Activated T-cell treated with anti-CD3 and anti-CD28 coated beads for 4 hours (primary cell): ENCODE results near the gene APOC3.
A peak's percentile ranks its signal among the peaks of the same experiment; 100 is the strongest.
"Not testable (repeated sequence)": the region's sequence is repeated elsewhere in the genome, so short reads cannot be mapped to it uniquely, and the experiment has no call there.

Source experiments
- DNase-seq: peaks from one replicate; pipeline ENCODE4 v3.0.0-alpha.2; 2020

APOC3 gene

DNA sequence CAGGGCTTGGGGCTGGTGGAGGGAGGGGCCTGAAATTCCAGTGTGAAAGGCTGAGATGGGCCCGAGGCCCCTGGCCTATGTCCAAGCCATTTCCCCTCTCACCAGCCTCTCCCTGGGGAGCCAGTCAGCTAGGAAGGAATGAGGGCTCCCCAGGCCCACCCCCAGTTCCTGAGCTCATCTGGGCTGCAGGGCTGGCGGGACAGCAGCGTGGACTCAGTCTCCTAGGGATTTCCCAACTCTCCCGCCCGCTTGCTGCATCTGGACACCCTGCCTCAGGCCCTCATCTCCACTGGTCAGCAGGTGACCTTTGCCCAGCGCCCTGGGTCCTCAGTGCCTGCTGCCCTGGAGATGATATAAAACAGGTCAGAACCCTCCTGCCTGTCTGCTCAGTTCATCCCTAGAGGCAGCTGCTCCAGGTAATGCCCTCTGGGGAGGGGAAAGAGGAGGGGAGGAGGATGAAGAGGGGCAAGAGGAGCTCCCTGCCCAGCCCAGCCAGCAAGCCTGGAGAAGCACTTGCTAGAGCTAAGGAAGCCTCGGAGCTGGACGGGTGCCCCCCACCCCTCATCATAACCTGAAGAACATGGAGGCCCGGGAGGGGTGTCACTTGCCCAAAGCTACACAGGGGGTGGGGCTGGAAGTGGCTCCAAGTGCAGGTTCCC lies at the start of gene APOC3:
TSS of gene APOC3 (plus strand) at position 383 of the 659 bp plus-strand sequence. CDS start 676 bp downstream, outside the sequence.
- no peak for DNase-seq

DNA sequence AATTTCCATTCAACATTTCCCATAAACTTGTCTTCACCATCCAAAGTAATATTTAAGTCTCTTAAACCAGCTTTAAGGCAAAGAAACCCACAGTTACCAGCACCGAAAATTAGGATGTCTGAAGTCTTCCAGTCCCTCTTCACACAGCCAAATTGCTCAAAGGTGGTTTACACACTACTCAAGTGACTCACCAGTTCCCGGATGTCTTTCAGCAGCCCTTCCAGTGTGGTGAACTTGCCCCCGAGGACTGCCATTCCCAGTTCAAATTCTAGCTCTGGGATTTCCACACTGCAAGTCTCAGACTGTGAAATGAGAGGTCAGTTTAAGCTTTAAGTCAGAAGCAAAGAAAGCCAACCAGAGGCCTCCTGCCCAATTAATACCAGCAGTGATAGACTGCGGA lies 47.0 kb upstream of the APOC3 start:
- no peak for DNase-seq

DNA sequence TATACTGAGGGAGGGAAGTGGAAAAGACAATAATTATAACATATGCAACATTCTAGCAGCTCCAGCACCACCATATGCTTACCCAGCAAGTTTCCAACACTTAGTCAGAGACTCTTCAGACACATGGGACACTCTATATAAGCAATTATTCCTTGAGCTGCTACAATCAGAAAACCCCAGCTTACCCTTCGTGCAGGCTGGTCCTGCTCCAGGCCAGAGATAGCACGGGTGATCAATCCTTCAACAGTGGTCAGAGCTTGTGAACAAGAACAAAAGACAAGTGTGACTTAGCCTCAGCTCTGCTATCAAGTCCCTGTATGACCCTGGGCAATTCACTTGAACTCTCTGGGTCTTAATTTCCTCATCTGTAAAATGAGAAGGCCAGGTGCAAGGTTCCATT lies 43.4 kb upstream of the APOC3 start:
- no peak for DNase-seq

DNA sequence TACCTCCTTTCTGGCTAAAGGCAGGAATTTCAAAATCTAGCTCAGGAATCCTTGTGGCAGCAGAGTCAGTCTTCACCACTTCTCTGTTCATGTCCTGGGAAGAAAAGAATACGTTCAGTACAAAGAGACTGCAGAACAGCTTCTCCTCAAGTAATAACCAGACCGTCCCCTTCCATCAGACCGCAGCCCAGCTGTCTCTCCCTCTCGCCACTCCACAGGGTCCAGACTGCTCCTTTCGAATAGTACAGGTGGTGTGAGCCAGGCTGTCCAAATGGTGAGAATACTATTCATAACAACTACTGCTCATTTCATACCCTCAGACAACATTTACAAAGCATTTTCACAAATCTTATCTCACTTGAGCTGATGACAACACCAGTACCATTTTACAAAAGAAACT lies 42.7 kb upstream of the APOC3 start:
- no peak for DNase-seq

DNA sequence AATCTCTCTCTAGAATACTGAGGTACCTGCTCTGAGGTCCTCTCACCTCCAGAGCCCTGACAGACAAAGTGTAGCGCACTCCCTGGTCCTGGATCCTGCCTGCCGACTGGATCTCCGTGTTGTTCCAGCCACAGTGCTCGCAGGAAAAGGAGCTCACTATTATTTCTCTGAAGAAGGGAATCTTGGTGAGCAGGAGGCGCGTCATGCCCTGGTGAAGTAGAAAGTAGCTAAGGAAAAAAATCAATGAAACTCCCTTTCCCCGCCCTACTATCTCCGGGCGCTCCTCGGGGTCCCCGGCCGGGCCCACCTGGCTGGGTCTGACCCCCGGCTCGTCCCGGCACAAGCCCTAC lies 42.3 kb upstream of the APOC3 start:
- no peak for DNase-seq

DNA sequence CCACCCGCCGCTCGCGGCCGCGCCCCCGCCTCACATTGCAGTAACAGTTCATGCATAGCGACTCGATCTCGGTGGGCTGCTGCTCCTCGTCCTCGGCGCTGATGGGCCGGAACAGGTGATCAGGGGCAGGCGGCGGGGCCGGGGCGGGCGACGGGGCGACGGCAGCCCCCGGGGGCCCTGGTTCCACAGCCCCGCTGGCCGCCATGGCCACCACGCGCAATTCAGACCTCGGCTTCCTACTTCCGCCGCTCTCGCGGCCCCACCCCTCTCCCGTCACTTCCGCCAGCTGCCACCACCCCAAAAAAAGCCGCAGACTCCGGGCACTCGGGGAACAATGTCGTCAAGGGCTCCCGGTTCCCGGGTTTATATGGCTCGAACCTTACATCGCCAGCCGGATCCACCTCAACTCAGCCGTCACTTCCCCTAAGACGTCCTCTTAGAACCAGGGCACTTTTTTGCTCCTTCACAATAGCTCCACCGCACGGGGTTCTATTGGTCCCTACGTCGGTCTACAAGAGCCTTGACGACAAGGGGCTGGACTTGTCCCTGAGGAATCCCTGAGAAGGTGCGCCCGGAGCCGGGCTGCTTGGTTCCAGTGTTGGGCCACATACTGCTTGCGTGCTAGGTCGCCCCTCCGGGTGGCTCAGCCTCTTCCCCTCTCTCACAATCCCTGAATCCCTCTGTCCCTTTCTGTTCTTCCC lies 41.8 kb upstream of the APOC3 start, which contains the start of gene ZPR1:
TSS of gene ZPR1 (minus strand) at position 238 of the 701 bp plus-strand sequence. CDS start at position 205, 33 bp downstream.
- DNase-seq, result peak; percentile 79

DNA sequence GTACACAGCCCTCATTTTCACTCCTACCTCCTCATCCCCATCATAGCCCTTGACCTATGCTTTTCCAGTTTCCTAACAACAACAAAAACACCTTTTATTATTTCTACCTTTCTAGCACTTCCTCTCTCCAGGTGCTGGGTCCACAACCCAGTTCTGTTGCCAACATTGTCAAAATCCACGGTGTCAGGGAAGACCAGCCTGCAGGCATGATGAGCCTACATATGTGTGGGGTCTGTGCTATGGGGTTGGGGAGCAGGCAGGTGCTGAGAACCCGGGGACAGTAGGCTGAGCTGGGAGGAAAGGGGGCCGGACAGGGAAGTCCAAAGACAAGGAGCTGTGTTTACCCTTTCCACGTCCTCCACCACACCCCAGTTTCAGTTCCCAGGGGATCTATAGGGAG lies 41.2 kb upstream of the APOC3 start:
- DNase-seq, result no peak

DNA sequence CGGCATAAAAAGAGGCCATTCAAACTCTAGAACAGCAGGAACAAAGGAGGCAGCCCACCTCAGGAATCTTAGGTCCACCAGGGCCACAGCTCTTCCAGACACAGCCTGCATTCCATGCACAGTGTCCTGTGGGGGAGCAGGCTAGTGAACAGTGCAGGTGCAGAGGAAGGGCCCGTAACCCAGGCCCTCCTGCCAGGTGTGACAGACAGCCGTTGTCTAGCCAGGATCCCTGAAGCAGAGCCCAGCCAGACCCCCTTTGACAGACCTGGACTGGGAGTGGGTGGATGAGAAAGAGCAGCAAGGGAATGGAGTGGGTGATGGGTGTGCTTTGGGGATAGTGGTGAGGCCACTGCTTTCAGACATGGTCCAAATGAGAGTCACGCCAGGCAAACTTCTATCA lies 40.7 kb upstream of the APOC3 start:
- DNase-seq, result no peak

DNA sequence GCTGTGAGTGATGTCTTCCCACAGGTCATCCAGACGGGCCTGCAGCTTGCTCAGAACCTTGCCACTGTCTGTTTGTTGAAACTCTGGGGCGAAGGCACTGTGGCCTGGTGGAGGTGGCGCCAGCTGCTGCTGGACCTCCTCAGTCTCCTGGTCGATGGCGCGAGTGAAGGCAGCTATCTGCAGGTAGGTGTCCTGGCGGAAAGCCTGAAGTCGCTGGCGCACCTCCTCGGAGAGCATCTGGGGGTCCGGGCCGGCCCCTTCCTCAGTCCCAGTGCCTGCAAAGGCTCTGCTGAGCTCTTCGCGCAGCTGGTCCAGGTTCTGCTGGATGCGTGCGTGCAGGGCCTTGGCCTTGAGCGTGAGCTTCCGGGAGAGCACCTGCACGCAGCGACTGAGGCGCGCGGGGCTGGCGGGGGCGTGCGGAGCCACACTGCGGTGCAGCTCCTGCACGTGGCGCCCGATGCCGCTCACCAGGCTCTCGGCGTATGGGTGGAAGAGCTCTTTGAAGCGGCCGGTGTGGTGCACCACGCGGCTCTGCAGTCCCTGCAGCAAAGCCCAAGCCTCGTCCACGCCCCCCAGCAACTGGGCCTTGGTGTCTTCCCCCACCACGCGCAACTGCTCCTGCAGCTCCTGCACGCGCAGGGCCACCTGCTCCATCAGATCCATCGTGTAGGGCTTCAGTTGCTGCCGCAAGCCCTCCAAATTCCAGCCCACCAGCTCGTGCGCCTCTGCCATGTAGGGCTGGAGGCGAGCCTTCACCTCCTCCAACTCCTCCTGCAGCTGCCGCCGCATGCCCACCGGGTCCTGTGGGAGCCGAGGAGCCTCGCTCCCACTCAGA lies 39.3 kb upstream of the APOC3 start:
- no peak for DNase-seq

DNA sequence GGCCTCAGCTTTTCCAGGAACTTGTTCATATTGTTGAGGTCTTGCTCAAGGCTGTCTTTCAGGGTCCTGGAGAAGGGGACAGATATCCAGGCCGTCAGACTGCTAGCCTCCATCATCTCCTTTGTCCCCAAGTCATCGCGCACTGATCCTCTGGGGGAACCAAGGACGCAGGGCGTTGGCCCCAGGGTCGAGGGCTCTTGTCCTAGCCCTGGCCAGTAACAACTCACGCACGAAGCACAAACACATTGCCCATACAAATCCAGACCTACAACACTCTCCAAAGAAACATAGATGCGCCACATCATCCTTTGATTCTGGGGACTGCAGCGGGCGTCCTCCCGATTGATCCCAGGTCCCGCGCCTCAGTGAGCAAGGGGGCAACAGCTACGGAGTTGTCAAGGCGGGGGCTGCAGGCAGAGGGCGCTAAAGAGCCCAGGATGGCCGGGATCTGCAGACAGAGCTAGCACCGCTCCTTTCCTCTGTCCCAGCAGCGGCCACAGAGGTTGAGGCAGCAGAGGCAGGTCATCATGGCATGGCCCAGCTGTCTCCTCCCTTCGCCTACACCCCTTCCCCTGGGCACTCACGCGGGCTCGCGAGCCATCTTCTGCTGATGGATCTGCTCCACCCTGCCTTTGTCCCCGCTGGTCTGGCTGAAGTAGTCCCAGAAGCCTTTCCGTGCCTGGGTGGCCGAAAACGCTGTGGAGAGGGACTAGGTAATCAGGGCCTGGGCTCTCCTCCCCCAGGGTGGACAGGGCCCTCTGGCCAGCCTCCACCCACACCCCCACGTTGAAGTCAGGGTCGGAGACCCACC lies 38.5 kb upstream of the APOC3 start:
- DNase-seq, result peak; percentile 65

DNA sequence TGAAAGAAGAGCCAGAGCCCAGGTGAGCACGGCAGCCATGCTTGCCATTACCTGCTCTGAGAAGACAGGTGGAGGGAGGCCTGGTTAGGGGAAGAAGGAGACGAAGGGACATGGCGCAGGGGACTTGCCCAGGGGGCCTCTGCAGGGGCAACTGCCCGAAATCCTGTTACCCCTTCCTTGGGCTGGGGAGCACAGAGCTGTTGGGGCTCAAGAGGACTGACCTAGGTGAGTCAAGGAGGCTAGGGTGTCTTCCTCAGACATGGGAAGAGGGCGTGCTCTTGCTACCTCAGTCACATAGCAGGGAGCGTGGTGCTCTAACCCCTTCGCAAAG lies 37.9 kb upstream of the APOC3 start, which contains the start of gene APOA5:
TSS of gene APOA5 (minus strand) at position 67 of the 331 bp plus-strand sequence. CDS start at position 48, 19 bp downstream.
- no peak for DNase-seq

DNA sequence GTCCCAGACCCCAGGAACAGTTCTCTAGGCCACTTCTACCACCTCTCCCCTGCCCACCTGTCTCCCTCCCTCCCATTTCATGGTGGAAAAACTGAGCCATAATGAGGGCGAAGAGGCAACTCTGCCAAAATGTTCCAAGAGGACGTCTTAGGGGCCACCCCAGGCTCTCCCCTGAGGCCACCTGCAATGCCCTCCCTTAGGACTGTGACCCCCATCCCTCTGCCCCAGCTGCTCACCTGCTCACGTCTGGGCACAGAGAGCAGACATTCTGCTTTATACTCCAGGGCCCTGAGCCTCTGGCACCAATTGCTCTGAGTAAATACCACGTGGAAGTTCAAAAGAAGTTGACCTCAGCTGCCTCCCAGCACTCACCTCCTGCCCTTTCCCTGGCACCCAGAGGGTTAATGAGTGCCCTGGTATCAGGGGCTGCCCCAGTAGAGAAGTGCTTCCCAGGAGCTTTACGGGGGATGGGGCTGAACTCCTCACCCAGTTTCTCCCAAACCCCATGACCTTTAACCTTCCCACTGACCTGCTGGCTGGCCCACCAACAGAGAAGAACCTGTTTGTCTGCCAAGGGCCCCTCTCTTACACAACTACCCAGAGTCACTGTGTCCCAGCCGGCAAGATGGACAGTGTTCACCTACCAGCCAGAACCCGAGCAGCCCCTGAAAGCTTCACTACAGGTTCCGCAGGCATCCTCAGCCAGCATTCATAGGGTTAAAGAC lies 37.4 kb upstream of the APOC3 start:
- DNase-seq, result no peak

DNA sequence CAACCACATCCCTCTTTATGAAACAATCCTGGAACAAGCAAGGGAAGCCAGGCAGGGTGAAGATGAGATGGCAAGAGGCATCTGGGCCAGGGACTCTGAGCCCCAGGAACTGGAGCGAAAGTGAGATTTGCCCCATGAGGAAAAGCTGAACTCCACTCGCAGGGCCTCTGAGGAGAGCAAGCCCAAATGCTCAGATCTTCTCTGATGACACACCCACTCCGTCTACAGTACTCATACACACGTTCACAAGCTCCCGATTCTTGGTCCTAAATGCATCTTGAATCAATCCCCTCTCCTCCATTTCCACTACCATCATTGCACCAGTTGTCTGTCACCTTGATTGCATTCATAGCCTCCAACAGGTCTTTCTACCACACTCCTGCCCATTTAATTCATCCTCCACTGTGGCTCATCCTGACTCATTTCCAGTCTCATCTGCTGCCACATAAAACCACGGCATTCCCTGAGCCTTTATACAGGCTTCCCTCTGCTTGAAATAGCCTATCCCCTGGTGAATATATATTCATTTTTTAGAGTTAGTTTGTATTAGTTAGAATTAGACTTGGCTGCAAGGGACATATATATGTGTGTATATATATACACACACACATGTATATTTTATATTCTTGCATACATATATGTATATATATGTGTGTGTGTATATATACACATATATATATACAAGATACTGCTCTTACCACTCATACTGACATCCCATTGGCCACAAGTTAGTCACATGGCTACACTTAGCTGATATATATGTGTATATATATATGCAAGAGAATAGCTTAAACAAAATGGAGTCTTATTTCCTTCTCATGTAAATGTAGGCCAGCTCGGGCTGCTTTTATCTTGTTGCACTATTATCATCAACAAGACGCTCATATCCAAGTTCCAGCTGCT lies 36.6 kb upstream of the APOC3 start:
- DNase-seq, result no peak

DNA sequence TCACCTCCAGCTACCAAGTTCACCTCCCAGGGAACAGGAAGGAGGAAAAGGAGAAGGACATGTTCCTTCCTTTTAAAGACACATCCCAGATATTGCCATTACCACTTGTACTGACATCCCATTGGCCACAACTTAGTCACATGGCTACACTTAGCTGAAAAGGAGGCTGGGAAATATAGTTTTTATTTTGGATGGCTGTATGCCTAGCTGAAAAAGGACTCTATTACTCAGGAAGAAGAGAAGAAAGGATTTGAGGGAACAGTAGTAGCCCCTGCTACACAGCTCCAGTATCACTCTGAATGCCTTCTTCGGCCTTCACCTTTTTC lies 36.0 kb upstream of the APOC3 start:
- no peak for DNase-seq

DNA sequence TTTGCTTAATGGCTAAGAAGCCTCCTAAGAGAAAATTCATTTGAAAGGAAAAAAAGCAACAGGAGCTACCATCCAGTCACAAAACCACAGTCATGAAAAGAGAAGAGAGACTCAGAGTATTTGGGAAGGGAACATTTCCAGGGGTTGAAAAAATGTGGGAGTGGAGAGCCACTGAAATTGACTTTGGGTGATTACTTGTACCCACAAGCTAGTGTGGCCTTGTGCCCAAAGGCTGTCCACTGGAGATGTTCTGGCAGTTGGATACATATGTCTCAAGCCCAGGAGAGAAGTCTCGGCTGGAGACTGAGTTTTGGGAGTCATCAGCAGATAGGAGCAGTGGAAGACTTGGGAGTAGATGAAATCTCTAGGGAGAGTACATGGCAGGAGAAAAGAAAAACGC lies 34.9 kb upstream of the APOC3 start:
- DNase-seq, result no peak

DNA sequence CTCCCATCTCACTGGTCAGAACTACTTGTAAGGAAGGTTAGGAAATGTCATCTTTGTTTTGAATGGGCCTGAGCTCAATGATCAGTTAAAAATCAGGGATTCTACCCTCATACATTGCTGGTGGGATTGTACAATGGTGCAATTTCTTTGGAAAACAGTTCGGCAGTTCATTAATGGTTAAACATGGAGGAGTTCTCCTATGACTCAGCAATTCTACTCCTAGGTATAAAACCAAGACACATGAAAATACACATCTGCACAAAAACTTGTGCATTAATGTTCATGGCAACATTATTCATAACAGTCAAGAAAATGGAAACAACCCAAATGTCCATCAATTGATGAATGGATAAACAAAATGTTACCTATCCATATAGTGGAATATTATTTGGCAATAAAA lies 33.2 kb upstream of the APOC3 start:
- no peak for DNase-seq

DNA sequence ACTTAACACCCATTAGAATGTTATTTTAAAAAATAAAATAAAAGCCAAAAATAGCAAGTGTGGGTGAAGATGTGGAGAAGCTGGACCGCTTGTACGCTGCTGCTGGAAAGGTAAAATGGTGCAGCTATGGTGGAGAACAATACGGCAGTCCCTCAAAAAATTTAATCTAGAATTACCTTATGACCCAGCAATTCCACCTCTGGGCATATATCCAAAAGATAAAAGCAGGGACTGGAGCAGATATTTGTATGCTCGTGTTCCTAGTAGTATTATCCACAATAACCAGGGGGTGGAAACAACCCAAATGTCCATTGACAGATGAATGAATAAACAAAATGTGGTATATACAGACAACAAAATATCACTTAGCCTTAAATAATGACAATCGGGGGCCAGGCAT lies 31.9 kb upstream of the APOC3 start:
- no peak for DNase-seq

DNA sequence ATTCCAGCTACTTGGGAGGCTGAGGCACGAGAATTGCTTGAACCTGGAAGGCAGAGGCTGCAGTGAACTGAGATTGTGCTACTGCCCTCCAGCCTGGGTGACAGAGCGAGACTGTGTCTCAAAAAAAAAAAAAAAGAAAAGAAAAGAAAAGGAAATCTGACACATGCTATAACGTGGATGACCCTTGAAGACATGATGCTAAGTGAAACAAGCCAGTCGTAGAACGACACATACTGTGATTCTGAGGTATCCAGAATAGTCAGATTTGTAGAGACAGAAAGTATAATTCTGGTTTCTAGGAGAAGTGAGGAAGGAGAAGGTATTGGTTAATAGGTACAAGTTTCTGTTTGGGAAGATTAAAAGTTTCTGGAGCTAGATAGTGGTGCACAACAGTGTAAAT lies 31.3 kb upstream of the APOC3 start:
- no peak for DNase-seq

DNA sequence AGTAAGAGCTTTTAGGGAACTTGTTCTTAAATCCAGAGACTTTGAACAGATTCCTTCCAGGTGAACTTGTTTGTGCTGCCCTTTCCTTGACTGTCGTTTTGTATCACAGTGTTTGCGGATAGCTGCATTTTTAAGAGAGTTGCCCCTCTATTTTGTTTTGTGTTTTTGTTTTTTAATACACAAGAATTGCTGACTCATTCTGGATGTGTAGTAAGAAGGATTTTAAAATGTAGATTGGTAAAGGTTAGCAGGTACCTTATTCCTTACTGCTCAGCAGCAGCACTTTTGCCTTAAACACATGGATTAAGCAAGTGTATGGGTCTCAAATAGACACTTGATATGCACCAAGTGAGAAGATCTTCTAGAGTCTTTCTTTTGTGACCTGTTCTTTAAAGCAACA lies 29.1 kb upstream of the APOC3 start:
- no peak for DNase-seq

DNA sequence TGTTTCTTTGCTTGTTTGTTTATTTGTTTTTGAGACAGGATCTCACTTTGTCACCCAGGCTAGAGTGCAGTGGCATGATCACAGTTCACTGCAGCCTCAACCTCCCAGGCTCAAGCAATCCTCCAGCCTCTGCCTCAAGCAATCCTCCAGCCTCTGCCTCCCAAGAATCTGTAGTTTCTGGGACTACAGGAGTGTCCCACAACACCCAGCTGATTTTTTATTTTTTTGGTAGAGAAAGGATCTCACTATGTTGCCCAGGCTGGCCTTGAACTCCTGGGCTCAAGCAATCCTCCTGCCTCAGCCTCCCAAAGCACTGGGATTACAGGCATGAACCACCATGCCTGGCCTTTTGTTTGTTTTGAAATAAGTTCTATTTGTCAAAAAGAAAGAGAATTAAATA lies 28.0 kb upstream of the APOC3 start:
- not testable (repeated sequence) for DNase-seq

DNA sequence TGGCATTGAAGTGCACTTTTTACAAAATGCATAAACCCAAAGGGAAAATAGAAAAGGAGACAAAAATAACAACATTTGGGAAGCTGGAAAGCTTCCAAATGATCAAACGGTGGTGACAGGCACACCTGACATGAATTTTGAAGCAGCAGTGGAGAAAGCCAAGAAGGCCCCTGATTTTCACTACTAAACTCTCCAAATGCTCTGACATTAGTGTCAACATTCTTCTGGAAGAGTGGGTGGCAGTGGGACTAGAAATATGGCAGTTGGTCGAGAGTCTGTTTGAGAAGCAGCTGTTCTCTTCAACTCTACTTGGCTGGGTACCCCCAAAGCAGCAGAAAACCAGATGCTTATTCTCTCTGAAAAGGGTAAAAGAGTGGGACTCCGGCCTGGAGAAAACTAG lies 25.7 kb upstream of the APOC3 start:
- no peak for DNase-seq
